Activated CD8-positive, alpha-beta memory T cell treated with anti-CD3 and anti-CD28 coated beads, Interleukin-2, amount 50 U/mL, for 4 hours (primary cell): ENCODE data around the gene SLC37A1.

Source experiments
- DNase-seq: peaks from one replicate; pipeline ENCODE4 v3.0.0-alpha.2; 2020

Gene SLC37A1

DNA sequence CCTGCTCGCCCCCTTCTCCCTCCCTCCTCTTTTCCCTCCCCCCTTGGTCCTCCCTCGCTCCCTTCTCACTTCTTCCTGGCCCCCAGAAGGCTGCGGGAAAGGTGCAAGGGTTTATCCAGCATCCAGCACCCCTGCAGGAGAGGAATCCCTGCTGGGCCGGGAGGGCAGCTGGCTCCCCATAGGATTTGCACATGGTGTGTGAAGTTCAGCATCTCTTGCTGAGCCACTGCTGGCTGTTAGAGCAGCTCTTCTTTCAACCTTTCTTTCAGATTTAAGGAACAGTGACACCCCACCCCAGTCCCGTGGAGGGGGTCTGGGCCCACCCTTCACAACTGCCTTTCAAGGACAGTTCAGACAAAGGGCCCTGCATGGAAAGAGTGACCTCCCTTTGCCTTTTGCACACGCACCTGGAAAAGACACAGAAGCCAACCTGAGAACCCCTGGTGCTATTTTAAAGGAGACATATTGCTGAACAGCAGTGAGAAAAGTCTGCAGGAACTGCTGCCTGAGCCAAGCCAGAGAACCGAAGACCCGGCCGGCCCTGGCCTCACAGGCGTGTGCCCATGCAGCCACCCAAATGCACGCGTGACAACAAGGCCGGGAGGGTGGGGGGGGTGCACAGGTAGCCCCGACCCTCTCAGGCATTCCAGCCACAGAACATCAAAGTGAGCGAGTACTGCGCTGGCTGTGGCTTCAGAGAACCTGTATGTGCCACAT lies 66.6 kb downstream of the SLC37A1 start:
- DNase-seq = no peak

DNA sequence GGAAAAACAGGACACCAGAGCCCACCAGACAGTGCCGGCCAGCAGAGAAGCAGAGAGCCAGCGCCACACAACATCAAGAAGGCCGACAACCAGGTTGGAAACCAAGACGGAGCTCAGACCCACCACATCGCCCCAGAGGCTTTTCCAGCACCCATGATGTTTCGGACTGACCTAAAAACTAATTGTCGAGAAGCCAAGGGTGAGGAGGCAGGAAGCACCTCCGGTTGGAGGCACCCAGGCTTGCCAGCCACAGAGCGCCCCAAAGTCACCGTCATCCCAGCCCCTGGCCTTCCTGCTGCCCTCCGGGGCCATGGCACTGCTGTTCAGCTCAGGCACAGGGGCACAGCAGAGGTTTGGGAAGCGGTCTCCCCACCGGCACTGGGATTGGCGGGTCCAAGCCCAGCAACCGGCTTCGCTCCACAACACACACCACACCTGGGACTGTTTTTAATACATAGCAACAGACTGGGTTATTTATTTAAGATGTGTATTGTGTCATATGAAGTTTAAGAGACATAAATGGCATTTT lies 67.2 kb downstream of the SLC37A1 start:
- no peak for DNase-seq

DNA sequence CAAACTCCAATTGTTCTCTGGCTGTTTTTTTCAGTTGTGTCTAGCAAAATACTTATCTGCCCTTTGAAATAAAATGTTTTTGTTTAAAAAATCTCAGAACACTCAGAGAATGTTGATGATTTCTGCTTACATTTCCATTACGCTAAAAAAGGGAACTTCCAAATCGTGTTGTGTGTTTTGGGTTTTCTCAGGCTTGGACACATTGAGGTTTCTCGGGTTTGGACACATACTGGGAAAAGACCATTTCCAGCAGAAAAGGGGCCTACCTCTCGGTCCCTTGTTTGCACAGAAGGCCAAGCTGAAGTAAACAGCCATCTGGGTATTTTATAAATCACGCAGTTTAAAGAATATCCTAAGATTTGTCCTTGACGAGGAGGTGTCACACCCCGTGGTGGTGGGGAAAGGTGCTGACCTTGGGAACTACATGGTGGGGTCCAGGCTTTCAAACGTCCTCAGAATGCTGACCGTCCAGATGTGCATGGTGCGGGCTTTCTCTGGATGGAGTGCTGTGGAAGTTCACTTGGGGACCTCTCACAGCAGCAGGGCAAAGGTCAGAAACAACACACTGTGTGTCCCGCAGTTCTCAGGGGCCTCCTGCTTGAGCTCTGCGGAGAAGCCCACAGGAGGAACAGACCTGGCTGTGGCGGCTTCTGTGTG lies 67.8 kb downstream of the SLC37A1 start:
- DNase-seq = no peak

DNA sequence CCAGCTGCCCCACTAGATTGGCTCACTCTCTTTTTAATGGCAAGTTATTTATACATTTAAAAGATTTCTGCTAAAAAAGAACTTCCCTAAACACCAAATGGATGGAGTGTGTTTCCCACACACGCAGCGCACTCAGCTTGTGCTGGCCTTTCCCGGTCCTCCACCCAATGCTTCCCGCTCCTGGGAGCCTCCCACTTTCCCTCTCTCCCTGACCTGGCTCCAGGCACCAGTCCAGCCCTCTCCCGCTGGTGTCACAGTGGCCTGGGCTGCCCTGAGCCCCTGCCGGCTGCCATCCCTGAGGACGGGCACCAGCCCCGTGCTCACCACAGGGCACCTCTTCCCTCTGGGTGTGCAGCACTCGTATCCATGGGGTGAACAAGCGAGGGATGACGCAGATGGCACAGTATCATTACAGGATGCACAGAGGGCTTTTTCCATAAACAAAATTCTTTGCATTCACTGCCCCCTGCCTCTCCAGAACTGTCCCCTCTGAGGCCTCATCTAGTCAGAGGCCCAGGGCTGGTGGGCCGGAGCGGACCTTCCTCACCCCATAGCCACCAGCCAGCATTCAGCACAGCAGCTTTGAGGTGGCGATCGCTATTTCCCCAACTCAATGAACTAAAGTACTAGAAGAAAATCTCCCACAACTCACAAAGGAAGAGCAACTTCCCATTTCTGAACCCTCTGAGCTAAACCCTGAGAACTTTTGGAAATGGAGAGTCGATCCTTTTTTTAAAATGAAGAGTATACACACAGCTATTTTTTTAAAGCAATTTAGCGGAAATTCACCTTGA lies 68.5 kb downstream of the SLC37A1 start:
- no peak for DNase-seq

DNA sequence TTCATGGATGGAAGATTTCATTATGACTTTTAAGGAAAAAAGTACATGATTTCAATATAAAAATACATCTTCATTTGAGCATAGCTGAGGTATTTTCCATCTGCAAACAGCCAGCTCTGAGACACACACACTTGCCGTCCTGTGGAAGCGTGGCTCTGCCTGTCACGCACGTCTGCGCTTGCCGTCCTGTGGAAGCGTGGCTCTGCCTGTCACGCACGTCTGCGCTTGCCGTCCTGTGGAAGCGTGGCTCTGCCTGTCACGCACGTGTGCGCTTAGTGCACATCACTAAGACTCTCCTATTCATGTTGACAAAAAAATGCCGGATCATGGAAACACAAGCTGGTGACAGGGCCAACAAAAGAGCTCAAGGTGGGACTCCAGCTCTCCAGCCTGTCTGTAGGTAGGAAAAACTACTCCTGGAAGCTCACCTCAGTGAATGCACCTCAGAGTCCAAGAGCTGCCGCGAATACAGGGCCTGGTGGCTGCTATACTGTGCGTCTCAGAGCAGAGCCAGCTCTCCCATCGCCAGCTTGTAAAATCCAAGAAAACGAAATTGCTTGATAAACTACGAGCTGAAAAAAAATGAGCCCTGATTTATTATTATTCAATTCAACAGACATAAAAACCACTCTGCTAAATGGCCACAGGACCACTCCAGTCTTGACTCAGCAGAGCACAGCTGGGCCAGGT lies 69.3 kb downstream of the SLC37A1 start:
- DNase-seq = no peak

DNA sequence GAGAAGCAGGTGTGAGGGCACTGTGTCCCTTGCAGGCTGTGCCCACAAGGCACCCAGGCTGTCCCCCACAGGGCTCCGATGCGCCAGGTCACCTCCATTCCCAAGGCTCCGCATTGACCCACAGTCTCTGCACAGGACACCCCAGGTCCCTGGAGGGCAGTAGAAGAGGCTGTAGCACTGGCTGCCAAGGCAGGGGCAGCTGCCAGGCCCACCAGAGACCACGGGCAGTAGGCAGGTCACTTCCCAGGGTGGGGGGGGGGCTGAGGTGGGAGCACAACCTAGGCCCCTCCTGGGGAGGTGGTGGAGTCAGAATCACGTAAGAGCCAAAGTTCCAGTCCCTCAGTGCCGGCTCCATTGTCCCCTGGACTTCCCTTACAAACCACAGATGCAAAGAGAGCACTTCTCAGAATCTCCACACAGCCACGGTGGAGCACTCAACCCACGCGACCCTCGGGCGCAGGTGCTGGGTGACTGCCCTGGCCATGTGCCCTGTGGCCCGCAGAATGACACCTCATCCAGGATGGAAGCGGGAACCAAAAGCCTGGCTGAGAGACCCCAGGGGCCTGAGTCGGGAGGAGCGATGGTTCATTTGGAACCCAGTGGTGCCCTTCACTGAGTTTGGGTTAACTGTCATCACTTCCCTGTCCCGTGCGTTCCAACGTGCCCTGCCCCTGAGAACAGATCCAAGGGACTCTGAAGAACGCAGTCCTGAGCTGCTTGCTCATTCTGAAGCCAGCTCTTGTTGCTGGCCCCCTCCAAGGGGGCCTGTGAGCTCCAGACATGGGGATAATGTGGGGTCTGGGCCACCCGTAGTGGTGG lies 70.0 kb downstream of the SLC37A1 start:
- DNase-seq = no peak

DNA sequence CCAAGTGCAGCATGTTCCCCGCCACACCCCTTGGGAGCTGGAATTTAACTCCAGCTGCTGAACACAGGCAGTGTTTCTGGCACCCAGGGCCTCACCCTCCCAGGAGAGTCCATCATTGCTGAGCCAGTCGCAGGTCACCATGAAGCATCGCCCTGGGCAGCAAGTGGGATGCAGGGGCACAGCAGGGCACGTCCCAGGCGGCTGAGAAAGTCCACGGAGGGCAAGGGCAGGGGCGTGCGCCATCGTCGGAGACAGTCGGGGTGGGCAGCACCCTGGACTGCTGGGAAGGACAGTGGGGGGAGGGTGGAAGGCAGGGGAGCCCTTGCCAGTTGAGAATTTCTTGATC lies 70.6 kb downstream of the SLC37A1 start:
- no peak for DNase-seq

DNA sequence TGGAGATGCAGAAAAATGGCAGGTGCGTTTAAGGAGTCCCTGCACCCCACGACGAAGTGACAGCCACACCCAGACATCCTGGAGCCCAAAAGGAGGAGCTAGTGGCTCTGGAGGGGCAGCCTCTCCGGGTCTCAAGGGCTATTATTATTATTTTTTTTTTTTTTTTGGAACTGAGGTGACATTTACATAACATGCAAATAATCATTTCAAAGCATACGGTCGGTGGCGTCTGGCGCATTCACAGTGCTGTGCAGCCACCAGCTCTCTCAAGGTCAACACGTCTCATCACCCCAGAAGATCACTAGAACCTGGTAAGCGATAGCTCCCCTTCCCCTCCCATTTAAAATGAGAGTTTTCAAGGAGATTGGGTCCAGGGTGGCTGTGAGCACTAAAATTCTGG lies 72.2 kb downstream of the SLC37A1 start:
- no peak for DNase-seq

DNA sequence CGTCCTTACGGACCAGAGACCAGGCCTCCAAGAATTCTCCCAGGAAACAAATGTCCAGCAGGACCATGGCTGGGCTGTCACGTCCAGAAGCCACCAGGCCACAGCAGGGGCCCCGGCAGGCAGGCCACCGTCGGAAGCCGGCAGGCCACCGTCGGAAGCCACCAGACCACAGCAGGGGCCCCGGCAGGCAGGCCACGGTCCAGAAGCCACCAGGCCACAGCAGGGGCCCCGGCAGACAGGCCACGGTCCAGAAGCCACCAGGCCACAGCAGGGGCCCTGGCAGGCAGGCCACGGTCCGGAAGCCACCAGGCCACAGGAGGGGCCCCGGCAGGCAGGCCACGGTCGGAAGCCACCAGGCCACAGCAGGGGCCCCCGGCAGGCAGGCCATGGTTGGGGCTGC lies 72.8 kb downstream of the SLC37A1 start:
- DNase-seq = no peak

DNA sequence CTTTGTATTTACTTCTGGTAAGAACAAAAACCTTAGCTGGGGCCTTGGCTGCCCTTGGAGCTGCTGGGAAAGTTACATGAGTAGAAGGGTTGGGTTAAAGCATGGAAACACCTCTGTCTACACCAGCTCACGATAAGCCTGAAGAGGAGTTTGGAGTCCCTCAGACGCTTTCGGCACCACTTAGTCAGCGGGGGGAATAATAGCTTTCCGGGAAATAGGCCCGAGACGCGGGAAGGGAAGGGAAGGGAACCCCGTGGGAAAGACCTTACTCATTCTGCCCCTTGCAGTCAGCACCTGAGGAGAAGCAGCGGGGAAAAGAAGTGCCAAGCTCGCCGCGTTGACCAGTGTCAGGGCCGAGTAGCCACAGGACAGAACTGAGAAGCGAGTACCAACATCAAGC lies 73.4 kb downstream of the SLC37A1 start:
- no peak for DNase-seq

DNA sequence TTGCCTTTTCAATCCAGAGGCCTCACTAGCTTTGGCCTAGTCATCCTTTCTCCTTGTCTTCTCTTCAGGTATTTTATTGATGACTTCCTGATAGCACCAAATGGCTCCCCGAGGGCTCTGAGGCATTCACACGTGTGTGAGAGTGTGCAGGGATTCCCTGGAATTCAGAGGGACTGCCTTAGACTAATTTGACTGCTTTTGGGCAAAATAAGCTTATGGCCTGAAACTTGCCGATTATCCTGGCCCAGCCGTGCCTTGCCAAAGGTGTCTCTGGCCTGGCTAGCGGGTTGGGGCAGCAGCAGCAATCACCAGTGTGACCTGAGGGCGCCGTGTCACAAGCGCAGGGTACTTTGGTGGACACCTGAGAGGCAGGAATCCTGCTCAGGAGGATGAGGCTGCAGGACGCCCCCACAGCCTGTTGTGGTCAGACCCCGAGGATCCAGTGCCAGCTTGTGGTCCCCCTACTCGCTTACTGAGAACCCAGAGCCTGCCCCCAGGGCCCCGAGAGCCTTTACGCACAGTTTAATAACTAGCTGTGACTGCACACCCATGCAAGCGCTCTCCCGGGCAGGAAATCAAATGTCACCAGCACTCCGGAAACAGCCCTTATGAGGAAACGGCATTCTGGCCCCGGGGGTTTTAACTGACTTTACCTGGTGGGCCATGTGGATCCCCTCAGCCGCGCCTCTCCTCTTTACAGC lies 76.9 kb downstream of the SLC37A1 start:
- DNase-seq = no peak

DNA sequence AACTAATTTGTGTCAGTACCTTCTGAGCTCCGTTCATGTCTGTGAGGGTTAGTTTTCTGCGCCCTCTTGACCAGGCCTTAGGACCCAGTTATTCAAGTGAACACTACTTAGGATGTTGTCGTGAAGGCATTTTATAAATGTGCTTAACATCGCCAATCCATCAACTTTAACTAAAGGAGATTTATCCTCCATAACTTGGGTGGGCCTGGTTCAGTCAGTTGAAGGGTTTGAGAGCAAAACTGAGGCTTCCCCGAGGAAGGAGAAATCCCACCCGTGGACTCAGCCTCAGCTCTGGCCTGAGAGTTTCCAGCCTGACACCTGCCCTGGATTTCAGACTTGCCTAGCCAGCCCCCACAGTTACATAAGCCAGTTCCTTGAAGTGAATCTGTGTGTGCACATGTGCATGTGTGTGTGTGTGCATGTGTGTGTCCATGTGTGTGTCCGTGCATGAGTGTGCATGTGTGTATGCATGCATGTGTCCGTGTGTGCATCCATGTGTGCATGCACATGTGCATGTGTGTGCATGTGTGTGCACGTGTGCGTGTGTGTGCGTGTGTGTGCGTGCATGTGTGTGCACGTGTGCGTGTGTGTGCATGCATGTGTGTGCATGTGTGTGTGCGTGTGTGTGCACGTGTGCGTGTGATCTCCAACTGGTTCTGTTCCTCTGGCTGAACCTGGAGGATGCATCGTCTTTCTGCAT lies 77.7 kb downstream of the SLC37A1 start:
- no peak for DNase-seq

DNA sequence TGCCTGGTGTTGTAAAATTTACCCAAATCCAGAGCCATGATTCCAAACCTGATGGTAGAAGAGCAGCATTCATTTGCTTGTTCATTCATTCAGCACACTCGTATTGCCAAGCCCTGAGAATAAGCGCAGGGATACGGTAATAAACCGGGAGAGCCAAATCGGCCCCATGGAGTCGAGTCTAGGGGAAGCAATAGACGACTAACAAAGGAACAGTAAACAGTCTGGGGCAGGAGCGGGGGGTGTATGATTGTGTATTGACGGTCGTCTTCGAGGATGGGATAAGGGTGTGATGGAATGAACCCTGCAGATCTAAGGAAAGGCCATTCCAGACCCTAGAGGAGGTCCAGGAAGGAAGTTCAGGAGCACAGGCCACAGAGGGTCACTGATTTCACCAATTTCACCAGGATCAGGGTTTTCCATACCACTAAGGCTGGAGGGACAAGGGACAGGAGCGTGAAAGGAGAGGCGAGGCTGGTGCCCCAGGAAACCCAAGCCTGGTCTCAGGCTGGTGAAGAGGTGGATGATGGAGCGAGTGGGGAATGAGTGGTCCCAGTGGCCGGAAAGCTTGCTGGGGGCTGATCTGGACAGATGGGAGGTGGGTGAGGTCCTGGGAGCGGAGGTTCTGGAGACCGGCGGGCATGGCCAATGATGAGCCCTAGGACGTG lies 78.6 kb downstream of the SLC37A1 start:
- DNase-seq = no peak

DNA sequence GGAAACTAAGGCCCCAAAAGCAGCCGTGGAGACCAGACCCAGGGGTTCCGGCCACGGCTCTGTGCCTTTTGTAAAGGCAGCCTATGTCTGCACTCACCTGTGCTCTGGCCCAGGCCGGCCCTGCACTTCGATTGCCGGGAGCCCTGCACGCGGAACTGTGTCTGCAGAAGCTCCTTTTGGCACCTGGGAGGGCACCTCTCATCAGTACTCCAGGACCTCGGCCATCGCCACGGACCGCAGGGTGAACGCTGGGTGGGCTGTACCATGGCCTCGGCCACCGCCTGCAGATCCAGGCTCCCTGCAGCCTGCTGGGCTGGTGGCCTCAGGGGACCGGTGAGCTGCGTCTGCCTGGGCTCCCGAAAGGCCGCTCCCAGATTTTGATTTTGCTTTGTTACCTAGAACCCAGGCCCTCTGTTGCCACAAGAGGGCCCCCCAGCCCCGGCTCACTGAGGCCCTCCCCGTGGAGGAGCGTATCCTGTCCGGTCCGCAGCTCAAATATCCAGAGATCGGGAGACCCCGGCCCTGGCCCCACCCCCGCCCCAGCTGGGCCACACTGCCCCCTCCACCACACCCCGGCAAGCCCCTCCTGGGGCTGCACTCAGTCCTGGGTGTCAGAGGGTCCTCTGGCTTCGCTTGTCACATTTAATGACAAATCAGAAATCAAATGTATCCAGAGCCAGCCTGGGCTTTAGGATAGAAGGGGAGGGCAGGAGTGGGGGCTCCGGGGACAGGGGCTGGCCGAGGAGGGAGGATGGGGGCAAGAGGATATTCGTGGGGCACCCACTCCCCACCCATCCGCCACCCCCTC lies 79.6 kb downstream of the SLC37A1 start:
- peak; percentile 68 for DNase-seq

DNA sequence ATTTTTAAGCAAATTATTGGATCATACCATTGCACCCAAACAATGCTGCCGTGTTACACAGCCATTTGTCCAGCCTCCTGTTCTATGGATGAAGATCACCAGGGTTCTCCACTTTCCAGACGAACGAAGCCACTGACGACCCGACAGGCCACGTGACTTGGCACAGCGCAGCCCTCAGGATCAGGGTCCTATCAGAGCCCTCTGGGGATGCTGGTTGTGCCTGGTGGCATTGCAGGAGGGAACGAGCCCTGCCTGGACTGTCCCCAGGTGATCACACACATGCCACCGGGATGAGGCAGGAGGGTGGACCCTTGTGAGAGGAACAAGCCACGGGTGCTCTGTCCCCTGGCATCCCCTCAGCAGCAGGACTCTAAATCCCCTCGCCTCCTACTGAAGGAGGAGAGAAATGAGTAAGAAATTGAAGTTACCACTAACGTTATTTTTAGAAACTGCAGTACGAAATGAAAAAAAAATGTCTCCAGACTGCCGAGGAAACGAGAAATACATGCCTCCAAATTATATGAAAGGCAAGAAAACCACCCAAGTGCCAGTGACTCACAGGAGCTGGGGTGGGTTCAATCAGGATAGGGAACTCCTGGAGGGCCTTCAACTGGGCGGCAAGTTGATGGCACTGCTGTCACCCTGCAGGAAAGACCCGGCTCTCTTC lies 81.1 kb downstream of the SLC37A1 start:
- no peak for DNase-seq

DNA sequence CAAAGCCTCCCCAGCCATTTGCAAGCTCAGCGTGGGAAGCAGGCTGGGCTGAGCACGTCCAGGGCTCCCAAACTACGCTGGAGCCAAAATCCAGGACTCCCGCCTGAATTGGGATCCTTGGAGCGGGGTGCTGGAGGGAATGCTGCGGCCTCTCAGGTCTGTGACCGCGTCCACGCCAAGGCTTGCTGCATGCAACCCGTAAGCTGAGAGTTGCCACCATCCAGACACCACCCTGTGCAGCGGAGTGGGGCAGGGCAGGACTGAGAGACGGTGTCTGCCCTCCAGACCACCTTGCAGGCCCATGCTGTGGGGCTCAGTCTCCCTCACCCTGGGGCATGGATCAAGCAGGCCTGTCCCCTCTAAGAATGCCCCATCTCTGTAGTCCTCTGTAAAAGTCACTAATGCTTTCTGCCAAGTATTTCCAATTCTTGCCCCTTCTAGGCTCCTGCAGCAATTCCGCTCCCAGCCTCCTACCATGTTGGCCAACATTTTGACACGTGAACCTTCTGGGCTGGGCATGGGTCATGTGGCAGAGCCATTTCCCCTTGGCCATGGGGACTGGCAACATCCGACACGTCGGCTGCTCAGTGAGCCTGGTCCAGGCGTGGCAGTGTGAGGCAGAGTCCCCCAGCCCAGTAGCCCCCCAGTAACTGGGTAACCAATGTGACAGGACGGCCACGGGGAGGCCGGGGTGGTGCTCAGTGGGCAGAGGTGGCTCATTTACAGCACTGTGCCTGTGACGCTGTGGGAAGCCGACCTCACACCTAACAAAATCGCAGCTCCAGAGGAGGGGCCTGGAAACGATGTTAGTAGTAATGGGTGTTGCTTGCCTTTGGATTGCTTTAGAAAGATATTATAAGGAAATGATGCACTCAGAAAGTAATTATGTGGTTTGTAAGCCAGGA lies 81.9 kb downstream of the SLC37A1 start:
- no peak for DNase-seq

DNA sequence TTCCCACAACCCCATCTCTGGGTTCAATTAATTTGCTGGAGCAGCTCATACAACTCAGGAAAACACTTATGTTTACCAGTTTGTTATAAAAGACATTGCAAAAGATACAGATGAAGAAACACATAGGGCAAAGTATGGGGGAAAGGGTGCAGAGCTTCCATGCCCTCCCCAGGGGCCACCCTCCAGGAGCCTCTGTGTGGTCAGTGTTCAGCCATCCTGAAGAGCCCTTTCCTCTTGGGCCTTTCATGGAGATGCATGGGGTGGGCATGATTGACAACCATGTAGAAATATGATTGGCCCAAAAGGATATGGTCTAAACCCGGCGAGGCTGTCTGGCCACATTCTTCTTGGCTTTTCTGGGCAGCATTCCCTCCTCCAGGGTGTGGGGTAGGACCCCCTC lies 83.0 kb downstream of the SLC37A1 start:
- DNase-seq = no peak
